Measurements from ENCODE around the gene FBXL15.
A peak's percentile ranks its signal among the peaks of the same experiment; 100 is the strongest.

The FBXL15 gene

GRCh38 chr10:102411341-102412255 is 9.0 kb upstream of the FBXL15 start:
- DNase-seq: no peak

DNA sequence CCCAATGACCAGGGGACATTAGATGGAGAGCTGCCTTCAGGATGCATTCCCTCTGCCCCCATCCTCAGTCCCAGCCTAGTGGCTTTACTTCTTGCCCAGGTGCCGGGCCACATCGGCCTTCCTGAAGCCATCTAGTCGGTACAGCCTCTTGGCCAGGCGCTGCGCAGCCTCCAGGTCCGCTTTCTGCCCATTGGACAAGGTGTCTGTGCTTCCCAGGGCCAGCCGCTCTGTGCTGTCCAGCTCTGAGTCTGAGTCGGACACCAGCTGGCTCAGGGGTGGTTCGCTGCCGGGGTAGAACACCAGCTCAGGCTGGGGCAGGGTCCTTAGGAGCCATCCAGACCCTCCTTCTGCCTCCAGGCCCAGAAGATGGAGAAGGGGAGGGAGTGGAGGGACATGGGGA is 8.3 kb upstream of the FBXL15 start:
- no peak for DNase-seq

DNA sequence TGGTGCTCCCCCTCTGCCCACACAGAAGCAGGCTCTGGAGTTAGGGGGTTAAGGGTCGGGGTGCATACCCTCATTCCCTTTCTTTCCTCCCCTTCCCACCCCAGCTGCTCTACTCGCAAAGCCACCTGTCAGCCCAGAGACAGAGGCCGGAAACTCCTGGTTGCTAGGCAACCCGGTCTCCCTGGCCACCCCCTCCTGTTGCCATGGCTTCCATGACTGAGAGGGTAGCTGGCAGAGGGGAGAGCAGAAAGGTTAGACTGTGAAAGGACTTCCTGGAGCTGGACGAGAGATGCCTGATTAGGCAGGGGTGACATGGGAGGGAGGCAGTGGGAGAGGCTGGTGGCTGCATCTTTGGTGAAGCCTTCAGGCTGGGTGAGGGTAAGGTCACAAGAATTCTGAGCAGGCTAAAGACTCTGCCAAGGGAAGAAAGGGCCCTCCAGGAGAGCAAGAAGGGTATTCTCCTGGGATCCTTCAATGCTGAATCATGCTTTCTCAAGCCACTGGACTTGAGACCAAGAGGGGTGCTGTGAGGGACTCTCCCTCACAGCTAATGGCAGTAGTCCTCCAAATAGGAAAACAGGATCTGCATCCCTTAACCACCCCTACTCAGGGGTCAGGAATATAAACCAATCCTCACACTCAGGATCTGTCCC is 7.5 kb upstream of the FBXL15 start:
- no peak for DNase-seq

GRCh38 chr10:102413806-102414561 is 6.7 kb upstream of the FBXL15 start:
- DNase-seq: no peak

DNA sequence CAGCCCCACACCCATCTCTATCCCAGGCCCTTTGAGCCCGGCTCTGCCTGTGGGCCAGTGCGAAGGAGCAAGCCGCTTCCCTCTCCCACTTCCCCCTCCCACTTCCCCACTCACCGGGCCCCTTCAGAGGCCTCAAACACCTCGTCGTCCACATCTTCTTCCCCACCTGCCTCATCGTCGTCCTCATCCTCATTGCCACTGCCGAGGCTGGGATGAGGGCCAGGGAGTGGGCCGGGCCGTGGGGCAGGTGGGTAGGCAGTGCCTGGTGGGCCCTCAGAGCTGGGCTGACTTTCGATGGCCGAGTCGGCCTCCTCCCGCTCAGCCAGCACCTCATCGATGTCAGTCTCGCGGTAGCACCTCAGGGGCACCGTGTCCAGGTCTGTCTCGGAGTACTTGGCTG is 5.9 kb upstream of the FBXL15 start:
- DNase-seq: no peak

DNA sequence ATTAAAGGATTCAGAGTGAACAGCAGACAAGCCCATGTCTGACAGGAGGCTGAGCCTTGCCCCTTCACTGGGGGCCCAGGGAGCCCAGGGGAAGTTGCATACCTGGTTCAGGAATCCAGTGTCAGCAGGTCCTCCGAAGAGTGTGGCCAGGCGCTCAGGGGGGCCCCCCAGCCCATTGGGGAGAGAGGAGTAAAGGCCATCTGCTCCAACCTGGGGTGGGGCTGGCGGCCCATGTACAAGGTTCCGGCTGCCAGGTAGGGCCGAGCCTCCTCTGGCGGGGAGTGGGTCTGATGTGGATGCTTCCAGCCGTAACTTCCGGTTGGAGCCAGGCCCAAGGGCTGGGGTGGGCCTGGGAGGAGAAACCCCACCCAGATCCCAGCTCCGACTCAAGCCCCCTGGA is 4.4 kb upstream of the FBXL15 start:
- DNase-seq: no peak

- no peak for DNase-seq
Observed at GRCh38 chr10:102416695-102417094, 3.9 kb upstream of the FBXL15 start.

DNA sequence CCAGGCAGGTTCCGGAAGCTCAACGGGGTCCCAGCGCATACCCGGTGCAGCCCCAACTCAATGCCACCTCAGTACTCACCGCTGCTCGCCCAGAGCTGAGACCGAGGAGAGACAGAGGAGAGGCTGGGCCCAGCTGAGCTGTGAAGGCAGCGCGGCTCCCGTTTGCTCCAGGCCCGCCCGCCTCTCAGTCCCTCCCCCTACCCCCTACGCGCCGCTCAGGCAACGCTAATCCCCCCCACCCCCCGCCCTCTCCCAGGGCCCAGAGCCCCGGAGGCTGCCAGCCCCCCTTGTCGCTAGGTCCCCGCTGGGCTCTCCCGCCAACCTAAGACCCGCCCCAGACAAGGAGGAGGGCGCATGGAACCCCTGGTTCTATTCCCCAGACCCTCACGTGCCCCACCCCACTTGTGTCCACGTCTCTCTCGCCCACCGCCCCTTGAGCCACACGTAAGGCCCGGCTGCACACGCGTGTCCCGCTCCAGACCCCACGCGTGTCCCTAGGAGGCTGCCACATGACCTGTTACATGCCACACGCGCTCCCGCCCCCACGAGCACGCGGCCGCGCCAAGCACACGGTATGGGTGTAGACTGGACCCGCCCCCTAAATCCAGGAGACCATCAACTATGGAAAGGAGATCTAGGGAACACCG is 1.9 kb upstream of the FBXL15 start, which contains the start of gene PSD:
Gene PSD (minus strand): TSS at position 164 of the 647 bp plus-strand sequence. CDS start 1,747 bp downstream, outside the sequence.
- DNase-seq: no peak

GRCh38 chr10:102419269-102420180 is 1.1 kb upstream of the FBXL15 start:
- DNase-seq: peak; percentile 65

DNA sequence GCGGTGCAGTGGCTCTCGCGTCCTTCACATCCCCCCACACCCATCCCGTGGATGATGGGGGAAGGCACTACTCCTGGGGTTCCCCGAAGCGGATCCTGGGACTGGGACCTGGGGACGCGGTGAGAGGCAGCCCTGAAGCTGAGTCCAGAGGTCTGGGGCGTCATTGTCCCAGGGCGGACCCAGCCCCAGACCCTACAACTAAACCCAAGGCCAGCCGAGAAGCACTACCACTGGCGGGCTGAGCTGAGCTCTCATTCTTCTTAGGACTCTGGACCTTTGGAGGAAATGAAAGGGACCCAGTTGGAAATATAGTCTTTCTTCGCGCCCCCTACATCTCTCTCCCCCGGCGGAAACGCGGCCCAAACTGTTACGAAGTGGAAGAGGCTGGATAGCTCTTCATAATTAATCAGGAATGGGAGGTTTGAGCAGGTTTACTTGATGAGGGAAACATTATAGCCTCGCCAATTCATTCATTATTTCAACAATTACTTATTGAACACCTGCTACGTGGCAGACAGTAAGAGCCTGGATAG is 389 bp upstream of the FBXL15 start:
- DNase-seq: no peak

GRCh38 chr10:102421507-102421756 is 796 bp downstream of the FBXL15 start:
- DNase-seq: no peak

DNA sequence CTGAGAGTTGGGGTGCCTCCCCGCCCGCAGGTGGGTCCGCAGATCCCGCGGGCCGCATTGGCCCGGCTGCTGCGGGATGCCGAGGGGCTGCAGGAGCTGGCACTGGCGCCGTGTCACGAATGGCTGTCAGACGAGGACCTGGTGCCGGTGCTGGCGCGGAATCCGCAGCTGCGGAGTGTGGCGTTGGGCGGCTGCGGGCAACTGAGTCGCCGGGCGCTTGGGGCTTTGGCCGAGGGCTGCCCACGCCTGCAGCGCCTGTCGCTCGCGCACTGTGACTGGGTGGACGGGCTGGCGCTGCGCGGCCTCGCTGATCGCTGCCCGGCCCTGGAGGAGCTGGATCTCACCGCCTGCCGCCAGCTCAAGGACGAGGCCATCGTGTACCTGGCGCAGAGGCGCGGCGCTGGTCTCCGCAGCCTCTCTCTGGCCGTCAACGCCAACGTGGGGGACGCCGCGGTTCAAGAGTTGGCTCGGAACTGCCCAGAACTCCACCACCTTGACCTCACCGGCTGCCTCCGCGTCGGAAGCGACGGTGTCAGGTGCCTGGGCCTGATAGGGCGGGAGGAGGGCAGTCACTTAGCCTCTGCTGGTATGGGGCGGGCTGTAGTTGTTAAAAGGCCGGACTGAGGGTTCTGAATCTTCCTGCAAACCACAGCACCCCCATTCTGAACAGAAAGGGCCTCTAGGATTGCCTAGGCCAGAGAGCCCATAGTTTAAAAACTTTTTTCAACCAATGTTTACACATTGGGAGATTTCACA is 1.3 kb downstream of the FBXL15 start:
- no peak for DNase-seq

DNA sequence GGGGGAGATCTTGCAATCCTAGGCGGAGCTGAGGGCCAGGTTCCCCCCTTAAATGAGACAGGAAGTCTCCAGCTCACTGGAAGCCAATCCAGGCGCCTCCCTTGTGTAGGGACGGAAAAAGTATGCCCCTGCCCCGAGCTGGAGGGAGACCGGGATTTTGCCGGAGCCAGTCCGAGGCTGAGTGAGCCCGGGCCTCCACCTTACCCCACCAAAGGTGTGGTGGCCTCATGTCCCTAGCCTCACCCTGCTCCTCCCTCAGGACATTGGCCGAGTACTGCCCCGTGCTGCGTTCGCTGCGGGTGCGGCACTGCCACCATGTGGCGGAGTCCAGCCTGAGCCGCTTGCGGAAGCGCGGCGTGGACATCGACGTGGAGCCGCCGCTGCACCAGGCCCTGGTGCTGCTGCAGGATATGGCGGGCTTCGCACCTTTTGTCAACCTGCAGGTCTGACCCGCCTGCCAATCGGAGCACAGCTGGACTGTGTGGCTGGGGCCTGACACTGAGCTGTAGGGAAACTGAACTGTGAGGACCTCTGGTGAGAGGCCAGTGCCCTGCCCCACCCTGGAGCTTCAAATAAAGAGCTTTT is 2.0 kb downstream of the FBXL15 start:
- DNase-seq: peak; percentile 44

- DNase-seq: no peak
Observed at GRCh38 chr10:102423372-102423968, 2.8 kb downstream of the FBXL15 start.

- no peak for DNase-seq
Observed at GRCh38 chr10:102424145-102424544, 3.5 kb downstream of the FBXL15 start.

GRCh38 chr10:102424916-102425315 is 4.3 kb downstream of the FBXL15 start:
- no peak for DNase-seq

DNA sequence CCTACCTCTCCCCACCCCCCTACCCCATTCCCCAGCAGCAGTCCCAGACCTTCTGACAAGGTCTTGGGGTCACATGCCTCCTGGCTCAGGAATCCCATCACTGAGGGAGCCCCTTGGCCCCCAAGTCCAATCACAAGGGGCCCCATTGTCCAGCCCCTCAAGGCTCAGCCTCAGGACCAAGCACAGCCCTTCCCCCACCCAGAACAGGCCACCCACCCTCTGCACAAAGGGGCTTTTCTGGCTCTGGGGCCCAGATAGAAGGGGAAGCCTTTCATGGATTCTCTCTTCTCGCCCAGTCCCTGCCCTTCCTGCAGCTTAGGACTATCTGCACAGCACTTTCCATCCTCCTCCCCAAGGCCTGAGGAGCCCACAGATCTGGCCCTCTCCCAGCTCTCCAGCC is 4.8 kb downstream of the FBXL15 start:
- DNase-seq: no peak

- no peak for DNase-seq
Observed at GRCh38 chr10:102426803-102427287, 6.2 kb downstream of the FBXL15 start.

- DNase-seq: no peak
Observed at GRCh38 chr10:102429468-102429867, 8.8 kb downstream of the FBXL15 start.
